Activated naive CD8-positive, alpha-beta T cell treated with anti-CD3 and anti-CD28 coated beads, Interleukin-2, amount 50 U/mL, for 24 hours (primary cell): Measurements from ENCODE around the gene ZFPM1.
"Not testable (repeated sequence)": the region's sequence is repeated elsewhere in the genome, so short reads cannot be mapped to it uniquely, and the experiment has no call there.

Experiments
- ATAC-seq: fragments of 150-1000 bp; cut with Tn5 transposase; one replicate; pipeline ENCODE4 v1.10.0; 2021
- DNase-seq: peaks from one replicate; pipeline ENCODE4 v3.0.0; 2021
- H3K27ac Mint-ChIP-seq: one replicate; pipeline ENCODE4 v1.8.0; 2021; ENCODE audit warnings: mild to moderate bottlenecking, mixed read lengths
- H3K27me3 Mint-ChIP-seq: one replicate; pipeline ENCODE4 v1.8.0; 2021; ENCODE audit warnings: mixed read lengths
- H3K36me3 Mint-ChIP-seq: one replicate; pipeline ENCODE4 v1.8.0; 2021; ENCODE audit warnings: low read depth, mixed read lengths
- H3K4me1 Mint-ChIP-seq: one replicate; pipeline ENCODE4 v1.8.0; 2021; ENCODE audit warnings: mixed read lengths
- H3K4me3 Mint-ChIP-seq: one replicate; pipeline ENCODE4 v1.8.0; 2021; ENCODE audit warnings: mild to moderate bottlenecking, moderate library complexity, mixed read lengths
- H3K9me3 Mint-ChIP-seq: one replicate; pipeline ENCODE4 v1.8.0; 2021; ENCODE audit warnings: mixed read lengths

The ZFPM1 gene

GRCh38 chr16:88479793-88480760 is 27.0 kb downstream of the ZFPM1 start:
- Mint-ChIP-seq H3K36me3 (no peaks in the 10 kb centered on the region), H3K27me3 (no peaks in the 10 kb centered on the region), H3K4me3 (peak overlapping the region; percentile 27), H3K9me3 (no peaks in the 10 kb centered on the region), H3K4me1 (peaks cover 38% of the 10 kb centered on the region), H3K27ac (peak overlapping the region; percentile 3)
- DNase-seq (peak; percentile 29), ATAC-seq (peak; percentile 26)

DNA sequence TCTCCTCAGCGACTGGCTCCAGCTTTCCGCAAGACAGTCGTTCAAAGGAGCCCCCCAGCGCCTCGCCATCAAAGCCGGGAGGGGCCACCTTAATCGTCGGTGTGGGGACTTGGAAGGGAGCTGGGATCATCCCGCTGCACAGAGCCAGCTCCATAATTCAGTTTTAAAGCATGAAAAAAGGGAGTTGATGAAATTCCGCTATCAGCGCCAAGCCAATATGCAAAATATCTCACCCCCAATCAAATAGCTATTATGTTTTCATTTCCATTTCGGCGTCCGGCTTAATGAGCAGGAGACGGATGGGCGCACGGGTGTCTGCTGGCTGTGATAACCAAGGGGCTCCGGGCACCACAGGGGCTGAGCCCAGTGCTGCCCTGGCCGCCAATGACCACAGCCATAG is 27.7 kb downstream of the ZFPM1 start:
- no peak overlapping the region for H3K27ac Mint-ChIP-seq
- ATAC-seq (no peak), DNase-seq (no peak)
- H3K9me3 Mint-ChIP-seq: no peaks in the 10 kb centered on the region
- no peaks in the 10 kb centered on the region for H3K27me3 Mint-ChIP-seq
- no peaks in the 10 kb centered on the region for H3K36me3 Mint-ChIP-seq
- H3K4me1 Mint-ChIP-seq: peaks cover 38% of the 10 kb centered on the region
- H3K4me3 Mint-ChIP-seq: no peak overlapping the region

GRCh38 chr16:88481851-88482250 is 28.8 kb downstream of the ZFPM1 start:
- no peak overlapping the region for H3K27ac Mint-ChIP-seq
- peaks cover 36% of the 10 kb centered on the region for H3K4me1 Mint-ChIP-seq
- ATAC-seq (no peak), DNase-seq (no peak)
- H3K27me3 Mint-ChIP-seq: no peaks in the 10 kb centered on the region
- H3K4me3 Mint-ChIP-seq: no peak overlapping the region
- no peaks in the 10 kb centered on the region for H3K9me3 Mint-ChIP-seq
- H3K36me3 Mint-ChIP-seq: no peaks in the 10 kb centered on the region

DNA sequence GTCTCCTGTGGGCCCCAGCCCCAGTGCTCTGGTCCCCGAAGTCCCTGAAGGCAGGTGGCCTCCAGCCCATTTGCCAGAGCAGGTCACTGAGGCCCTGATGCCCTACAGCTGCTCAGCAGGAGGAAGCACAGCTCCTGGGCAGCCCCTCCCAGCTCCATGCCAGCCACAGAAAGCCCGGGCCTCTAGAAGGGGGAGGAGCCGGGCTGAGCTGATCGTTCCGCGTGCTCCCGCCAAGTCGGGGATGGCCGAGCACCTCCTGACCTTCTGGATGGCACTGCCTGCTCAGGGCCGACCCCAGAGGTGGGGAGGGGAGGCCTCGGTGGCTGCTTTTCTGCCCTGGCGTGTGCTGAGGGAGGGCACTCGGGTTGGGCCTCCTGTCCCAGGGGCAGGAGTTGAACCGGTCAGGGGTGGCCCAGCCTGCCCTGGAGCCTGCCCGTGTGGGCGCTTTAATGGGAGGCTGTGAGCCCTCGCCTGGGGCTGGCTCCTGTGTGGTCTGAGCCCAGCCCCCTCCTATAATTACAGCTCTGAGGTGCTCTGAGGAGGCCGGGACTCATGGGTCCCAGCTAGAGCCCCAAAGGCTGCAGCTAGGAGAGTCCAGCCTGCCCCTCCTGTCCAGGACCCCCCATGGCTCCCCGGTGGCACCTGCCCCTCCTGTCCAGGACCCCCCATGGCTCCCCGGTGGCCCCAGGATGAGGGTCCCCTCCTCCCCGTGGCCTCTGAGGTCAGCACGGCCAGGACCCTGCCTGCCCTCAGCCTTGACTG is 29.7 kb downstream of the ZFPM1 start:
- H3K27ac Mint-ChIP-seq: no peak overlapping the region
- no peak overlapping the region for H3K4me3 Mint-ChIP-seq
- H3K9me3 Mint-ChIP-seq: no peaks in the 10 kb centered on the region
- no peaks in the 10 kb centered on the region for H3K27me3 Mint-ChIP-seq
- peaks cover 27% of the 10 kb centered on the region for H3K4me1 Mint-ChIP-seq
- DNase-seq: no peak
- no peak for ATAC-seq
- H3K36me3 Mint-ChIP-seq: no peaks in the 10 kb centered on the region

DNA sequence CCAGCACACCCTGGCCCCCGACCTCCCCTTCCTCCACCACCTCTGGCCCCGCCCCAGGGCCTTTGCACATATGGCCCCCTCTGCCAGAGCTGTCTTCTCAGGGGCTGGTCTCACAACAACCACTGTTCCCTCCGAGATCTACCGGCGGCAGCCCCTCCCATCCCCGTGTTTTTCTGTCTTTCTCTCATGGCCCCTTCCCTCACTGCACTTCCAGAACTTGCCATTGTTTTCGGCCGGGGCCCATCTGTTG is 30.2 kb downstream of the ZFPM1 start:
- no peak for ATAC-seq
- H3K9me3 Mint-ChIP-seq: no peaks in the 10 kb centered on the region
- H3K4me1 Mint-ChIP-seq: peaks cover 22% of the 10 kb centered on the region
- H3K27ac Mint-ChIP-seq: no peak overlapping the region
- no peaks in the 10 kb centered on the region for H3K27me3 Mint-ChIP-seq
- no peaks in the 10 kb centered on the region for H3K36me3 Mint-ChIP-seq
- no peak for DNase-seq
- no peak overlapping the region for H3K4me3 Mint-ChIP-seq

GRCh38 chr16:88484505-88485365 is 31.7 kb downstream of the ZFPM1 start:
- DNase-seq: no peak
- no peak for ATAC-seq
- no peaks in the 10 kb centered on the region for H3K9me3 Mint-ChIP-seq
- no peaks in the 10 kb centered on the region for H3K36me3 Mint-ChIP-seq
- H3K27me3 Mint-ChIP-seq: no peaks in the 10 kb centered on the region
- peaks cover 13% of the 10 kb centered on the region for H3K4me1 Mint-ChIP-seq
- no peak overlapping the region for H3K27ac Mint-ChIP-seq
- no peak overlapping the region for H3K4me3 Mint-ChIP-seq

DNA sequence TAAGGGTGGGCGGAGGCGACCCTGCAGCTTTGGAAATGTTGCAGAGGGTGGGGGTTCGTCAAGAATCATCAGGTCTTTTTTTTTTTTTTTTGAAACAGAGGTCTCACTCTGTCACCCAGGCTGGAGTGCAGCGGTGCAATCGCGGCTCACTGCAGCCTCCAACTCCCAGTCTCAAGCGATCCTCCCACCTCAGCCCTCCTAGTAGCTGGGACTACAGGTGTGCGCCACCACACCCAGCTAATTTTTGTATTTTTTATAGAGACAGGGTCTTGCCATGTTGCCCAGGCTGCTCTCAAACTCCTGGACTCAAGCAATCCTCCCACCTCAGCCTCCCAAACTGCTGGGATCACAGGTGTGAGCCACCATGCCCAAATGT is 32.3 kb downstream of the ZFPM1 start:
- not testable (repeated sequence) for H3K4me1 Mint-ChIP-seq, H3K27ac Mint-ChIP-seq, H3K9me3 Mint-ChIP-seq, H3K36me3 Mint-ChIP-seq, H3K4me3 Mint-ChIP-seq, ATAC-seq, DNase-seq, H3K27me3 Mint-ChIP-seq

DNA sequence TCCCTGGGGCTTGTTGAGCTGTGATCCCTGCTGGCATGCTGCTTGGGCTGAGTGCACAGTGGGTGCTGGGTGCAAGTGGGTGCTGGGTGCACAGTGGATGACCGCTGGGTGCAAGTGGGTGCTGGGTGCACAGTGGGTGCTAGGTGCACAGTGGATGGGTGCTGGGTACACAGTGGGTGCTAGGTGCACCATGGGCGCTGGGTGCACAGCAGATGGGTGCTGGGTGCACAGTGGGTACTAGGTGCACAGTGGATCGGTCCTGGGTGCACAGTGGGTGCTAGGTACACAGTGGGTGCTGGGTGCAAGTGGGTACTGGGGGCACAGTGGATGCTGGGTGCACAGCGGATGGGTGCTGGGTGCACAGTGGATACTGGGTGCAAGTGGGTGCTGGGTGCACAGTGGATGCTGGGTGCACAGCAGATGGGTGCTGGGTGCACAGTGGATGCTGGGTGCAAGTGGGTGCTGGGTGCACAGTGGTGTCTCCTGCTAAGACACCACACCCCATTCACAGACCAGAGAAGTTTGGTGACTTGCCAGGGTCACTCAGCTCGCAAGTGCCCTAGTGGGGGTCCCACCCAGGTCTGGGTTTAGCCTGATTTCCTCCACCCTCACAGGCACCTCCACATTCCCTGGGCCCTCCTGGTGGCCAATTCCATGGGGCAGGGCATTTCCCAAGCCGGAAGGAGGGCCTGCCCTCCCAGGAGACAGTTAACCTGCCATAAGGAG is 33.5 kb downstream of the ZFPM1 start:
- no peaks in the 10 kb centered on the region for H3K36me3 Mint-ChIP-seq
- H3K27me3 Mint-ChIP-seq: no peaks in the 10 kb centered on the region
- H3K9me3 Mint-ChIP-seq: no peaks in the 10 kb centered on the region
- peaks cover 4% of the 10 kb centered on the region for H3K4me1 Mint-ChIP-seq
- H3K27ac Mint-ChIP-seq: no peak overlapping the region
- H3K4me3 Mint-ChIP-seq: no peak overlapping the region
- ATAC-seq (no peak), DNase-seq (no peak)

DNA sequence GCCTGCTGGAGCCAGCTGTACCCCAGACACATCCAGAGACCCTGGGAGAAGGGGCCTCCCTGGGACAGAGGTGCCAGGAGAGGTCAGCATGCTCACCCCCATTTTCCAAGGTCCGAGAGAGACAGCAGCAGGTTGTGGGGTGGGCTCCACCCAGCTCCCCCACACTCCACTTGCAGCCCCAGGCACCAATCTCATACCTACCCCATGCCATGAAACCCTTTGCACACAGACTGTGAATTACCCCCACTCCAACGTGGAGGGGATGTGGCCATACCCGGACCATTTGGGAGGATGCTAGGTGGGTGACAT is 34.0 kb downstream of the ZFPM1 start:
- no peak overlapping the region for H3K27ac Mint-ChIP-seq
- H3K36me3 Mint-ChIP-seq: no peaks in the 10 kb centered on the region
- no peak for ATAC-seq
- no peaks in the 10 kb centered on the region for H3K4me1 Mint-ChIP-seq
- no peak for DNase-seq
- H3K4me3 Mint-ChIP-seq: no peak overlapping the region
- no peaks in the 10 kb centered on the region for H3K27me3 Mint-ChIP-seq
- no peaks in the 10 kb centered on the region for H3K9me3 Mint-ChIP-seq

- Mint-ChIP-seq H3K27me3 (no peaks in the 10 kb centered on the region), H3K4me3 (no peak overlapping the region), H3K36me3 (no peaks in the 10 kb centered on the region), H3K9me3 (no peaks in the 10 kb centered on the region), H3K4me1 (no peaks in the 10 kb centered on the region), H3K27ac (no peak overlapping the region)
- DNase-seq (no peak), ATAC-seq (no peak)
Observed at GRCh38 chr16:88487920-88488851, 35.1 kb downstream of the ZFPM1 start.

DNA sequence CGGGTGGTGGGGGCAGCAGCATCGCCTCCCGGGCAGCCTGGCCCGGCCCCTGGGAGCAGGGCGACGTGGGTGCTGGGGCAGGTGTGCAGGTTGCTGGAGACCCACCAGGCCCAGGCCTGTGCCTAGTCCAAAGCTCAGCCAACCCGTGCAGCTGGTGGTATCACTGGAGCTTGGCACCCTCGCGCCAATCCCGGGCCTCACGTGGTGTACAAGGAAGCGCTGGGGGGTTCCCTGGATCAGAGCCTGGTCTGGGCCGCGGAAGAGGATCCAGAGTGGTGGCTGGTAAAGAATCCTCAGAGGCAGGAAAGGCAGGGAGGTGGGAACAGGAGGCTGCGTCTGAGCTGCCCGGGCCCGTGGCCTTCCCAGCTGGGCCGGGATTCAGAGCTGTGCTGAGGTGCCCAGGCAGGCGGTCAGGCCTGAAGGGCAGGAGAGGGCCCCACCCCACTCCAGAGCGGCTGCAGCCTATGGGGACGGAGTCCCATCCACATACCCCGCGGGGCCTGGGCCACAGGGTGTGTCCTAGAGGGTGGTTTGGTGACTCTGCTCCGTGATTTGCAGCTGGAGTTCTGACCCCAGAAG is 36.2 kb downstream of the ZFPM1 start:
- Mint-ChIP-seq H3K9me3 (no peaks in the 10 kb centered on the region), H3K4me3 (no peak overlapping the region), H3K36me3 (no peaks in the 10 kb centered on the region), H3K27me3 (no peaks in the 10 kb centered on the region), H3K27ac (no peak overlapping the region), H3K4me1 (no peaks in the 10 kb centered on the region)
- DNase-seq (no peak), ATAC-seq (no peak)

DNA sequence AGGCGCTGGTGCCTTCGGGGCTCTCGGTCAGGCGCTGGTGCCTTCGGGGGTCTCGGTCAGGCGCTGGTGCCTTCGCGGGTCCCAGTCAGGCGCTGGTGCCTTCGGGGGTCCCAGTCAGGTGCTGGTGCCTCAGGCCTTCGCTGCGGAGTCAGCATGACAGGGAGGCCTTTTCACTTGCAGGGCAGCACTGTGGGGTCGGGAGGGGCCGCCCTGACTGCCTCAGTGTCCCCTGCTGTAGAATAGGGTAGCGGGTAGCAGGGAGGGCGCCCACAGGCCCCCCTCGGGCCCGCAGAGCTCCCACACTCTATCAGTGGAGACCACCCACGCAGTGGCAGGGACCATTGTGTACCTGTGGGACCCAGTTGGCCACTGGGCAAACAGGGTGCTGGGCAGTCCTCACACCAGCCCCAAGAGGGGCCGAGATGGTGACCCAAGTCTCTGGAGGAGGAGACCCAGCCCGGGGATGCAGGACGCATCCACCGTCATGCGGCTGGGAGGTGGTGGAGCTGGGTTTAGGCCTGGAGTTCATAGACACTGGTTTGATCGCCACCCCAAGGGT is 38.0 kb downstream of the ZFPM1 start:
- no peak overlapping the region for H3K4me3 Mint-ChIP-seq
- no peak overlapping the region for H3K27ac Mint-ChIP-seq
- H3K4me1 Mint-ChIP-seq: no peaks in the 10 kb centered on the region
- no peaks in the 10 kb centered on the region for H3K27me3 Mint-ChIP-seq
- H3K9me3 Mint-ChIP-seq: no peaks in the 10 kb centered on the region
- DNase-seq (no peak), ATAC-seq (no peak)
- H3K36me3 Mint-ChIP-seq: no peaks in the 10 kb centered on the region
